ENCODE results near the gene CCDC97. TPM values are rescaled to one million over a fixed set of nuclear protein-coding genes. Genes with fewer than 3 reads are reported as not detected.
"Not testable (repeated sequence)": the region's sequence is repeated elsewhere in the genome, so short reads cannot be mapped to it uniquely, and the experiment has no call there.

The CCDC97 gene
- total RNA-seq, 2 donors from 2014 or later = 52.5 to 56.2 TPM

GRCh38 chr19:41288673-41289530 lies 21.1 kb upstream of the CCDC97 start:
- no peak for ATAC-seq
- DNase-seq (ENCODE audit: low spot score) = no peak
- no peak overlapping the region for H3K4me3 Mint-ChIP-seq
- peak overlapping the region in 1 of 2 donors; percentile 62 for H3K27ac Mint-ChIP-seq
- peaks cover 9% of the 10 kb centered on the region for H3K36me3 Mint-ChIP-seq
- no peaks in the 10 kb centered on the region for H3K27me3 Mint-ChIP-seq
- H3K9me3 Mint-ChIP-seq = no peaks in the 10 kb centered on the region
- H3K4me1 Mint-ChIP-seq (ENCODE audit: low read depth in 2 of 2) = peaks cover 0 to 2% of the 10 kb centered on the region in 2 donors

DNA sequence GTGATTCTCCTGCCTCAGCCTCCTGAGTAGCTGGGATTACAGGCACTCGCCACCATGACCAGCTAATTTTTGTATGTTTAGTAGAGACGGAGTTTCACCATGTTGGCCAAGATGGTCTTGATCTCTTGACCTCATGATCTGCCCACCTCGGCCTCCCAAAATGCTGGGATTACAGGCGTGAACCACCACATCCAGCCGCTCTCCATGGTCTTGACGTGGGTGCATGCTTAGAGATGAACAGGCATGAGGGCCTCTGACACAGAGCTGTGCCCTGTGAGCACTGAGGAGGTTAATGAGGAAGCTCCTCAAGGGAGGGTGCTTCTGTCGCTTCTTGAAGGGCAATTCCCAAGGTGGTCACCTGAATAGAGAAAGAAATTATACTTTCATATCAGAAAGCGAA lies 20.2 kb upstream of the CCDC97 start:
- DNase-seq (ENCODE audit: low spot score); H3K9me3 Mint-ChIP-seq; H3K4me3 Mint-ChIP-seq; ATAC-seq; H3K4me1 Mint-ChIP-seq (ENCODE audit: low read depth in 2 of 2); H3K27me3 Mint-ChIP-seq: not testable (repeated sequence)
- Mint-ChIP-seq H3K27ac (peak overlapping the region in 1 of 2 donors; percentile 14), H3K36me3 (peaks cover 13% of the 10 kb centered on the region)

- Mint-ChIP-seq H3K27ac (peak overlapping the region in 1 of 2 donors; percentile 44), H3K36me3 (peaks cover 35% of the 10 kb centered on the region)
- no peak for ATAC-seq
These were observed 15.6 kb upstream of the CCDC97 start for GRCh38 chr19:41294393-41294792.

GRCh38 chr19:41295499-41295898 lies 14.5 kb upstream of the CCDC97 start:
- Mint-ChIP-seq H3K9me3 (no peaks in the 10 kb centered on the region), H3K36me3 (peaks cover 35% of the 10 kb centered on the region), H3K4me3 (no peak overlapping the region), H3K27me3 (no peaks in the 10 kb centered on the region), H3K4me1 (ENCODE audit: low read depth in 2 of 2) (peaks cover 58 to 61% of the 10 kb centered on the region in 2 donors), H3K27ac (peak overlapping the region; percentile 97 to 98)
- ATAC-seq = no peak
- no peak for DNase-seq (ENCODE audit: low spot score)

More at GRCh38 chr19:41294393-41294792, 15.6 kb upstream of the CCDC97 start:
- DNase-seq (ENCODE audit: low spot score) = no peak
- H3K4me1 Mint-ChIP-seq (ENCODE audit: low read depth in 2 of 2) = peaks cover 47 to 50% of the 10 kb centered on the region in 2 donors
- no peaks in the 10 kb centered on the region for H3K27me3 Mint-ChIP-seq
- H3K9me3 Mint-ChIP-seq = no peaks in the 10 kb centered on the region
- H3K4me3 Mint-ChIP-seq = no peak overlapping the region

DNA sequence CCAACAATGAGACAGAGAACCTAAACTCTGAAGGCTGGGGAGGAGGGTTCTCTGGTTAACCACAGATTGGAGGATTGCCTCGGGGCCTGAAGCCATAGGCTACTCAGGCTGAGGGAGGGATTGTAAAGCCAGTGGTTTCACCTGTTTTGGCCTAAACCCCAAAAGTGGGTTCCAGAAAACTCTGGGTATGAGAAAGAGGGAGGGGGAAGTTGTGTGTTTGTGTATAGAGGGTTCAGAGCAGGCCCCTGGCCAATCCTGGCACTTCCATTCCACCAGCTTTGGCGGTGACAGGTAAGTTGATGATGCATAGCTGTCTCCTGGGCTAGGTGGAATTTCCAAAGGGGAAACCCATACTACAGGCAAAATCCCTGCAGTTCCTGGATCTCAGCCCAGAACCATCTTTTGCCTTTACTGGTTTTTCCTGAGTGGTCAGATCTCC lies 13.5 kb upstream of the CCDC97 start:
- Mint-ChIP-seq H3K4me1 (ENCODE audit: low read depth in 2 of 2) (peaks cover 67 to 71% of the 10 kb centered on the region in 2 donors), H3K9me3 (no peaks in the 10 kb centered on the region), H3K4me3 (peak overlapping the region; percentile 79), H3K27me3 (no peaks in the 10 kb centered on the region), H3K36me3 (peaks cover 38% of the 10 kb centered on the region), H3K27ac (peak overlapping the region; percentile 97 to 98)
- ATAC-seq = peak in 1 of 2 donors; percentile 21
- no peak for DNase-seq (ENCODE audit: low spot score)

GRCh38 chr19:41297628-41298347 lies 12.2 kb upstream of the CCDC97 start:
- Mint-ChIP-seq H3K9me3 (no peaks in the 10 kb centered on the region), H3K36me3 (peaks cover 49% of the 10 kb centered on the region), H3K27ac (peak overlapping the region; percentile 97 to 98), H3K27me3 (no peaks in the 10 kb centered on the region), H3K4me3 (peak overlapping the region; percentile 79), H3K4me1 (ENCODE audit: low read depth in 2 of 2) (peaks cover 77 to 82% of the 10 kb centered on the region in 2 donors)
- no peak for DNase-seq (ENCODE audit: low spot score)
- ATAC-seq = peak; percentile 60 to 70

- ATAC-seq (peak in 1 of 2 donors; percentile 28), DNase-seq (ENCODE audit: low spot score) (peak; percentile 74)
- peaks cover 46% of the 10 kb centered on the region for H3K36me3 Mint-ChIP-seq
- H3K27ac Mint-ChIP-seq = peak overlapping the region; percentile 97 to 98
- no peaks in the 10 kb centered on the region for H3K9me3 Mint-ChIP-seq
- peaks cover 80 to 87% of the 10 kb centered on the region in 2 donors for H3K4me1 Mint-ChIP-seq (ENCODE audit: low read depth in 2 of 2)
- peak overlapping the region; percentile 79 for H3K4me3 Mint-ChIP-seq
- no peaks in the 10 kb centered on the region for H3K27me3 Mint-ChIP-seq
These were observed 11.5 kb upstream of the CCDC97 start for GRCh38 chr19:41298348-41298964.

DNA sequence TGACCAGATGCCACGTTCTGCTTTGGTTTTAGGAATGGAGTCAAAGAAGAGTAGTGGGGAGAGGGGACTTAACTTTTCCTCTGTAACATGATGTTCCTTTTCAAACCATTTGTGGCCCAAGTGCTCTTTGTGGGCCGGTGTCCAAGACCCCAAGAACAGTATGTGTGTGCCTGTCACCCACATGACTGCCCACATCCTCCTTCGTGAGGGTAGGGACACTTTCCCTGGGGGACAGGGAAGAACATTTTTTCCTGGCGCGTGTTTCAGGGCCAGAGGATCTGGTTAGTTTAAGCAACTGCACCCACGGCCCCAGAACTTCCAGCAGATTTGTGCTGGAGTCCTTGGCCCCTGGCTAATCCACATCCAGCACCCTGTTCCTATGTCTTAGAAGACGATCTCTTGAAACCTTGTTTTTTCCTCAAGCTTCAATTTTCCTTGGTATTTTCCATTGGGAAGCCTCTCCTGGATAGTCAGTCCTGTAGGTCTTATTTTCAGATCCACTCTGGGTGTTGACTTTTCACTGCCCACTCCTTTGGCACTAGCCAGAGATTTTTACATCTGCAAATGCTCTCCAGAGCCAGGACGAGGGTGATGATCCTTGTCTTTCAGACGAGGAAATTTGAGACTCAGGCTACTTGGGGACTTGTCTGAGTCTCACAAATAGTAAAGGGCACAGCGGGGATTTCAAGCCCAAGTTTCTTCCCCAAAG lies 10.8 kb upstream of the CCDC97 start:
- Mint-ChIP-seq H3K27ac (peak overlapping the region; percentile 97 to 98), H3K4me1 (ENCODE audit: low read depth in 2 of 2) (peaks cover 86 to 95% of the 10 kb centered on the region in 2 donors), H3K9me3 (no peaks in the 10 kb centered on the region), H3K36me3 (peaks cover 46% of the 10 kb centered on the region), H3K27me3 (no peaks in the 10 kb centered on the region), H3K4me3 (peak overlapping the region; percentile 79)
- ATAC-seq (no peak), DNase-seq (ENCODE audit: low spot score) (no peak)

DNA sequence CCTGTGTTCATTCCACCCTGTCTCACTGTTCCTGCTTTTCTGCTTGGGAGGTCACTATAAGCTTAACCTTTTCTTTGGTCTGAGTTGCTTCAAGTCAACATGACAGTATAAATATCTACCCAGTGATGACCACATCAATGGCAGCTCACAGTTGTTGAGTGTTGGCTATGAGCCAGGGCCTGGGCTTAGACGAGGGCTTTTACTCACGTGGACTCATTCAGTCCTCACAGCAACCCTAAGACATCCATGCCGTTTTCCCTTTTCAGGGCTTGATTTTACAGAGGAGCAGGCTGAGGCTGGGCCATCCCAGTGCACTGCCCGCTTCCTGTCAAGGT lies 10.2 kb upstream of the CCDC97 start:
- no peaks in the 10 kb centered on the region for H3K9me3 Mint-ChIP-seq
- DNase-seq (ENCODE audit: low spot score) = no peak
- ATAC-seq = no peak

DNA sequence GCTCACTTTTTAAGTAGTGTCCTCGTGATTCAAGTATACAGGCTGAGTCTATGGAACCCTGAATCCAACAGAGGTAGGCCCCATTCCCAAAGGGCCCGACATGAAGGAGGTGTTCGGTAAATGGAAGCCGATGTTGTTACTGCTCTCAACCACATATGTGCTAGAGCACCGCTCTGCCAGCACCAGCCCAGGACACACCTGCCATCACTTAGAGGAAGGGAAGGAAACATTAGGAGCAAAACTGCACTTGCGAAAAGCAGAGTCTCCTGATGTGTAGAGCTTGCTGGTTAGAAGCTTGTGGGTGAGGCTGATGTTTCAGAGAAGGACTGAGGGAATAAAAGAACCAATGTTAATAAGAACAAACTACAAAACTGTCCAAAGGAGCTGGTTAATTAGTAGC lies 9.4 kb upstream of the CCDC97 start:
- peak overlapping the region; percentile 18 for H3K4me3 Mint-ChIP-seq
- DNase-seq (ENCODE audit: low spot score) (no peak), ATAC-seq (no peak)
- peaks cover 89 to 94% of the 10 kb centered on the region in 2 donors for H3K4me1 Mint-ChIP-seq (ENCODE audit: low read depth in 2 of 2)
- H3K27me3 Mint-ChIP-seq = no peaks in the 10 kb centered on the region
- peaks cover 34% of the 10 kb centered on the region for H3K36me3 Mint-ChIP-seq
- peak overlapping the region; percentile 97 to 98 for H3K27ac Mint-ChIP-seq
- no peaks in the 10 kb centered on the region for H3K9me3 Mint-ChIP-seq

More for the DNA sequence above, 10.2 kb upstream of the CCDC97 start:
- peaks cover 86 to 93% of the 10 kb centered on the region in 2 donors for H3K4me1 Mint-ChIP-seq (ENCODE audit: low read depth in 2 of 2)
- peaks cover 42% of the 10 kb centered on the region for H3K36me3 Mint-ChIP-seq
- H3K27ac Mint-ChIP-seq = peak overlapping the region; percentile 97 to 98
- peak overlapping the region; percentile 18 for H3K4me3 Mint-ChIP-seq
- no peaks in the 10 kb centered on the region for H3K27me3 Mint-ChIP-seq

GRCh38 chr19:41302624-41303351 lies 7.2 kb upstream of the CCDC97 start:
- Mint-ChIP-seq H3K9me3 (no peaks in the 10 kb centered on the region), H3K4me3 (peak overlapping the region; percentile 85), H3K4me1 (ENCODE audit: low read depth in 2 of 2) (peaks cover 82 to 89% of the 10 kb centered on the region in 2 donors), H3K27me3 (no peaks in the 10 kb centered on the region), H3K27ac (peak overlapping the region; percentile 97 to 98), H3K36me3 (peaks cover 29% of the 10 kb centered on the region)
- peak; percentile 96 for DNase-seq (ENCODE audit: low spot score)
- ATAC-seq = peak; percentile 90 to 92

- Mint-ChIP-seq H3K4me1 (ENCODE audit: low read depth in 2 of 2) (peaks cover 81 to 88% of the 10 kb centered on the region in 2 donors), H3K27ac (peak overlapping the region; percentile 97 to 98), H3K4me3 (peak overlapping the region; percentile 85), H3K9me3 (no peaks in the 10 kb centered on the region), H3K36me3 (peaks cover 29% of the 10 kb centered on the region), H3K27me3 (no peaks in the 10 kb centered on the region)
- ATAC-seq (no peak), DNase-seq (ENCODE audit: low spot score) (no peak)
These were observed 6.0 kb upstream of the CCDC97 start for GRCh38 chr19:41303954-41304353.
